A204.1 (cell line): ENCODE measurements around the gene RUNX2.

ENCODE experiments used
- FAIRE-seq: peaks from 2 replicates; lab custom pipeline; 2012; peaks lifted over from hg19 to GRCh38; lab: Jason Lieb, UNC

The RUNX2 gene

DNA sequence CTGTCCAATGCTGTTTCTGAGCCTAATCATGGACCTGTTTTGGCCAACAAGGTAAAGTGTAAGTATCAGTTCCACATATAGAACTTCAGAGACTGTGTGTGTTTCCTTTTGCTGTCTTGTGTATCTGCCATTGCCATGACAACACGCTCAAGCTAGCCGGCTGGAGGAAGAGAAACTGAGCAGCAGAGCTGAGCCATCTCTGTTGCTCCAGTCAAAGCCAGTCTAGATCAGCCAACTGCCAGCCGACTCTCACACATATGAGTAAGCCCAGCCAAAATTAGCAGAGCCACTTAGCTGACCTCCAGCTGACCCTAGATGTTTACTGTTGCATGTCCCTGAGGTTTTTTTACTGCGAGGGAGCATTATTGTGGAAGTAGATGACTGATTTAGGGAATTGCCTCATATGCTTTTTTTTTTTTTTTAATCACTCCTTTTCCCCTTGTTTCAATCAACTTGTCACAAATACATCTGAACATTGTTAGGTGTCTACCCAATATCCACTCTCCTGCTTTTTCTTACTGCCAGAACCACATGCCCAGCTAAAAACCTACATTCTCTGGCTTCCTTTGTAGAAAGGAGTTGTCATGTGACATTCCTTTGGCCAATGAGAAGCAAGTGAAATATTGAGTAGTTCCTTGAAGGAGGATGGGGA lies 353.9 kb downstream of the RUNX2 start:
- FAIRE-seq = no peak

DNA sequence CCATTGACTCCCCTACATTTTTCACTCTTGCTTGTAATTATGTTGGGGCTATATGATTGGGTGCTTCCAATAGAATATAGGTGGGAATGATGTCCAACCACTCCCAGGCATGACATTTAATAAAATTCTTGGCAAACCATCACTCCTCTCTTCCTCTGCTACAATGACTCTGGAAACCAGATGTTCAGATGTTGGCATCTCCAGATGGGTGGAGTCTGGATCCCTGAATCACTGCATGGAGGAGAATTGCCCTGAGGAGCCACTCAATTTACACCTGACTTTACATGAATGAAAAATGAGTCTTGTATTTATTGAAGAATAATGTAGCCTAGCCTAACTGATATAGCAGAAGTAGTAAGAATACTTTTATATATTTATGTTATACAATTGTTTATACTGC lies 356.3 kb downstream of the RUNX2 start:
- no peak for FAIRE-seq

- FAIRE-seq = no peak
Observed at GRCh38 chr6:45685076-45685475, 356.9 kb downstream of the RUNX2 start.

DNA sequence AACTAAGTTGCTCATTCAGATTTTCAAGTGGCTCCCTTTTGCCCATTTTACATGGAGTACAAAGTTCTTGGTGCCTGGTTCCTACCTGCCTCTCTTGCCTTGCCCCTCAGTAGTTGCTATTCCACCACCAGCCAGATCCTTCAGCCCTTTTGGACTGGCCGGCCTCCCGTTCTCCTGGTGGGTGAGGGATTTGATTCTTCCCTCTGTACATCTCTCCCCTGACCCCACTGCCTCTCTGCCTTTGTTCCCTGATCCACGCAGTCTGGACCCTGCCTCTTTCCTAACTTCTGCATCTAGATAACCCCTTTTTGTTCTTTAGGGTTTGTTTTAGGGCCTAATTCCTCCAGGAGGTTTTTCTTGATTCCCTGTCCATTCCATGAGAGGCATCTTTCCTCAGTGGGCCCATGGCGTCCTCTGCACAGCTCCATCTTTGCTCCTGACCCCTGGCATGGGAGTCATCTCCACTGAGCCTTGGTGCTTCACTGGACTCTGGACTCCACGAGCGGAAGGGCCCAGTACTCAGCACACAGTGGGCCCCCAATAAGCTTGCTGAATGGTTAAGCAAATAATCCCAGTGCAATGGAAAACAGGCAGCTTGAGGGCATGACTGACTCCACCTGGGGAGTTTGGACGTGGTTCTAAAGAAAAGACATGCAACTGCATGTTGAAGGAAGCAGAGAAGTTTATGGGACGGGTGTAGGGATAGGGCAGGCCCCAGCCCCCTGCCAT lies 358.9 kb downstream of the RUNX2 start:
- FAIRE-seq = no peak

GRCh38 chr6:45687570-45687969 lies 359.4 kb downstream of the RUNX2 start:
- no peak for FAIRE-seq

GRCh38 chr6:45688180-45688579 lies 360.1 kb downstream of the RUNX2 start:
- no peak for FAIRE-seq

DNA sequence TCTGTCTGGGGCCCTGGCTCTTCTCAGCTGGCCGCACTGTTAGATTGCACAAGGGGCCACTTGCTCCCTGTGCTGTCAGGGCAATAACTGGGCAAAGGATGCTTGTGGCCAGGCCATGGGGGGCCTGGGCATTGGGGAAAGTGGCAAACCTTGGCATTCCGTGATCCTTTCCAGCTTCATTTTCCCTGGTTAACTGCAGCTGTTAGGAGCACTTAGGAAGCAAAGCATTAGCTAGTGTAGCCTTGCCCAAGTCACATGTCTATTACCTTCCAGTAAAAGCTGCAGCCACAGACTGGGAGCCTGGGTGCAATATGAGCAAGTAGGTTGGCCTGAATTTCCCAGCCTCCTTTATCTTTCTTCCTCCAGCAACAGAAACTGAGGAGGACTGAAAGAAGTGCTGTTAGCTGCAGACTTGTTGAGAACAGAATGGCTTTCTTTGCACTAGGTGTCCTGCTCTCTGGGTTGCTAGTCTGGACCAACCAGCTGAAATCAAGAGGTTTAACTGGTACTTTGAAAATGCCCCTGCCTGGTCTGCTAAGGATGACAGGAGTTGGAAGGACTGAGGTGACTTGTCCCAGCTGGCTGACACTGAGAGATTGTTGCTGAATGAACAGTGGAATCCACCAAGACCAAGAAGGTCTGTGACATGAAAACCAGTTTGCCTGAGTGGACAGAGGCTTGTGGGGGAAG lies 361.9 kb downstream of the RUNX2 start:
- no peak for FAIRE-seq

DNA sequence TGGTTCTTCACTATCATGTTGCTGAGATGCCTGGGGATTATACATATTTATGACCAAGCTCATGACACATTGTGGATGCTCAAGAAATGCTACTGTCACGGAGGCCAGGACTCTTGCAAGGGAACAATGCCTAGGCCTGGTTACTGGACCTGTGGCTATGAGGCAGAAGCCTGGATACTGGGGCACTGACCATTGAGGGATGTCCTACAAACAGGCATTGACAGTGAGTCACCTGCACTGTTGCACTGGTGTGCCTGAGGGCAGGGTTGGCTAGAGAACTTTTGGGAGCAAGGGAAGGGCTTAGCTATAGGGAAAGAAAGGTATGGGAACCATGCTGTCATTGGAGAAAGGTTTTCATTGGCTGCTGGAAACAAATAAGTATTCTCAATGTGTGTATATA lies 362.7 kb downstream of the RUNX2 start:
- FAIRE-seq = no peak

GRCh38 chr6:45691426-45691825 lies 363.3 kb downstream of the RUNX2 start:
- FAIRE-seq = no peak

DNA sequence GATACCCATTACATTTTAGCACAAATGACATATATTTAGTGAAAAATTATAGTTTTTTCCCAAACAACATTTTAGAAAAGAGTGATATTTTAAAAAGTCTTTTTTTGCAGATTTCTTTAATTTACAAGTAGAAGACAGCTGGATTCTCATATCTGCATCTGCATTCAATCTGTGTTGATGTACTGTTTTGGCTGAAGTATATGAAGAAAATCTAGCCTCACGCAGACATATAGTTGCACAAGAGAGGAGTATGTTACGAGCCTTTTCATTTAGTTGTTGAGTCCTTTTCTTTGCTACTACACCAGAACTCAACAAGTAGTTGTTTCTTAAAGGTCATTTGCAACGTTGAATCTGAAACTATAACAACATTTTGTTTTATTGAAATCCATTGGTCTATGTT lies 363.9 kb downstream of the RUNX2 start:
- no peak for FAIRE-seq

GRCh38 chr6:45696738-45697137 lies 368.6 kb downstream of the RUNX2 start:
- FAIRE-seq = no peak

- FAIRE-seq = no peak
Observed at GRCh38 chr6:45697605-45698004, 369.5 kb downstream of the RUNX2 start.

DNA sequence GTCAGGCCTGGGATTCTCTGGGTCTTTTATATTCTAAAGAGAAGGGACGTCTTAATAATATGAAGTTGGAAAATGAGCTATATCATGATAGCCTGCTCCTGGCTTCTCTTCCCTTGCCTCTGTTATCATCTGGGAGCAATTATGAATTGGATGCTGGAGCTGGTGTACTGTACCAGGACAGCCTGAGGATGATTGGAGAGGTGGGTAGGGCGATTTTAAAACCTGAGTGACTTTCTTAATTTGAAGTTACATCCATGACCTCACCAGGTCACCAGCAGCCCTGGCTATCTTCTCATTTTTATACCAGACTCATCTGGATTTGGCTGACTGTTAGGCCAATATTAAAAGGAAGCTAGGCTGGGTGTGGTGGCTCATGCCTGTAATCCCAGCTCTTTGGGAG lies 369.9 kb downstream of the RUNX2 start:
- FAIRE-seq = no peak

GRCh38 chr6:45699663-45700062 lies 371.5 kb downstream of the RUNX2 start:
- no peak for FAIRE-seq

- no peak for FAIRE-seq
Observed at GRCh38 chr6:45702849-45703739, 375.0 kb downstream of the RUNX2 start.

- no peak for FAIRE-seq
Observed at GRCh38 chr6:45704056-45704800, 376.1 kb downstream of the RUNX2 start.

DNA sequence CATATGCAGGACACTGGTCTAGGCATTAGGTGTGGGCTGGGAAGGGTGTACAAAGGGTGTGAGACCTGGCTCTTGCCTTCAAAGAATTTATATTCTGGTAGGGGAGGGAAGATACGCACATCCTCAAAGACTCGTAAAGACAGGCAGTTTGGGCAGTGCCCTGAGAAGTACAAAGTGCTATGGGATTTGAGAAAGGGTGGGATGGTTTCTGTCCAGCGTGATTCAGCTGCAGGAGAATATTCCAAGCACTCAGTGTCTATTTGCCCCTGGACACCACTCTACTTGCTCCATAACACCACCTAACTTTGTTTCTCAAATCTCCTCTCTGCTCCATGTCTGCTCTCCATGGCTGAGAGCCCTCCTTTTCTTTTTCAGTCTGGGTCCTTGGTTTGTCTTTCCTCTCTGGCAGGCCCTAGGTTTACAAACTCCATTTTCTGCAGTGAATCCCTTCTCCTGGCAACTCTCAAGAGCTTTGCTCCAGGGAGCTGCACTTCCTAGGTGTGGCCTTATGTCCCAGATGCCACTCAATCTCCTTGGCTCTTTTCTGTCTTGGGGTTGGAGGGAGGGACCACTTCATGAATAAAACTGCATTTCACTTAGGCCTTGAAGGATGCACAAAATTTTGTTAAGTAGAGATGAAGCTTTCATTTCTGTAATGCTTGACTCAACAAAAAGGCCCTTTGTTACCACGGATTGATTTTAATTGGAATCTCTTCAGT lies 377.2 kb downstream of the RUNX2 start:
- no peak for FAIRE-seq

- FAIRE-seq = no peak
Observed at GRCh38 chr6:45706319-45706718, 378.2 kb downstream of the RUNX2 start.

- no peak for FAIRE-seq
Observed at GRCh38 chr6:45707176-45707575, 379.0 kb downstream of the RUNX2 start.

DNA sequence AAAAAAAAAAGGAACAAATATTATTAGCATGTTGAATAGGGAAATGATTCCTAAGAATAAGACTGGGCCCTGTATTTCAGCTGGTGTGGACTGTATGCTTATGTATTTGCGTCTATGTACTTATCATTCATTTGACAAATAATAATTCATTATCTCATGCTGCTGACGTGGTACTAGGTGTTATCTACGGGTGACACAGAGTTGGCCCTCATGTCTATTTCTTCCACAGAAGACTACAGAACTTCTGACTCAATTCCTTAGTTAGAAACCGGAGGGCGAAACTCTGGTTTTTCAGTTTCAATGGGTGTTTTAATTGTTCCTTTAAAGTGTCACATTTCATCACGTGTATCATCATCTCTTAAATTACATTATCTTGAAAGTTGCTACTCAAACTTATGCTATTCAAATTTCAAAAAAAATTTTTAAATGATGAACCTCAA lies 381.7 kb downstream of the RUNX2 start:
- no peak for FAIRE-seq

DNA sequence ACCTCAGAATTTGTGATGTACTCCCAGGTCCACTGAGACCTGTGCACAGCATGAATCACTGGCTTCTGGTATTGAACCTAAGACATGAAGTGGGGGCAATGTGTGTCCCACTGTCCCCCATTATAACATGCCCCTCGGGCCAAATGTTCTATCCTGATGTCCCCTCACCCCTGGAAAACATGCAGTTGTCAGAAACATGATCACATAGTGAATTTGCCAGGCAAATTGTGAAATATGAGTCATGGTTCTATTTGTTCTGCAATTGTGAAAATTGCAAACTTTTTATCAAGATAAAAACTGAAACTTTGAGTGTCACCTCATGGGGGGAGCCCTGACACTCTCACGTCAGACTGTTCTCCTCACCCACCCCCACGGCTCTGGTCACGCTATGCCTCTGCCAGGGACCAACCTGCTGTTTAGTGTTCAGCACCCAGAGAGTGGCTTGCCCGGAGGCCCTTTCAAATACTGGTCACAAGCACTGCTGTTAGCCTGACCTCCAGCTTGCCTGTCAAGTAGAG lies 382.2 kb downstream of the RUNX2 start:
- FAIRE-seq = no peak
